Fibroblast of lung (primary cell): Measurements from ENCODE around the gene SH3YL1.

Experiments used
- EZH2 ChIP-seq: IDR thresholded peaks from 2 replicates; pipeline ENCODE4 v1.5.1; 2012; ENCODE audit warnings: low read length, control low read depth, mild to moderate bottlenecking; ENCODE audit errors: missing control alignments
- TF ChIP-seq, protein P1 (sequence below), 2 donors: IDR thresholded peaks in 1 of 2; conservative IDR thresholded peaks in 1 of 2; 1 replicate in 1 of 2; 2 replicates in 1 of 2; pipeline ENCODE4 v1.5.1; 2011 to 2012; ENCODE audit warnings: low read length in 2 of 2, control low read depth in 1 of 2, inconsistent platforms in 1 of 2, low read depth in 1 of 2, mild to moderate bottlenecking in 1 of 2

DNA sequence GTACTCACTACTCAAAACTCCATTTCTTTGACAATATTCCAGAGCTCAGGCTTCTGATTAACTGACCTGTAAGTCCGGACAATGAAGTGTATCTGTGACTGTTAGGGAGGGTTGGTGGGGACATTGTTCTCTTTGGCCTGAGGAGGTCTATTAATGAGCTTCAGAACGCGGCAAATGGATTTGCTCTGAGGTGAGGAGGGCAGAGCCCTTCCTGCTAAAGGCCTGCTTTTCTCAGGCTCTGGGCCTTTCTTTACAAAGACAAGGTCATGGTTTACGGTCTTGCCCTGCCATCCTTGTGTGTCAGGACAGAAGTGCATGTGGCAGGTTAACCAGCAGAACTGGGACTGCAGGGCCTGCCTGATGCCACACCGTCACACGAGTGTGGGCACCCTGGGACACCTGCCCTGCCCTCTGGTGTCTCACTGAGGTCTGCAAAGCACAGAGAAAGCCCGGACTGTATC is 16.8 kb upstream of the SH3YL1 start:
- TF ChIP-seq, protein P1, sequence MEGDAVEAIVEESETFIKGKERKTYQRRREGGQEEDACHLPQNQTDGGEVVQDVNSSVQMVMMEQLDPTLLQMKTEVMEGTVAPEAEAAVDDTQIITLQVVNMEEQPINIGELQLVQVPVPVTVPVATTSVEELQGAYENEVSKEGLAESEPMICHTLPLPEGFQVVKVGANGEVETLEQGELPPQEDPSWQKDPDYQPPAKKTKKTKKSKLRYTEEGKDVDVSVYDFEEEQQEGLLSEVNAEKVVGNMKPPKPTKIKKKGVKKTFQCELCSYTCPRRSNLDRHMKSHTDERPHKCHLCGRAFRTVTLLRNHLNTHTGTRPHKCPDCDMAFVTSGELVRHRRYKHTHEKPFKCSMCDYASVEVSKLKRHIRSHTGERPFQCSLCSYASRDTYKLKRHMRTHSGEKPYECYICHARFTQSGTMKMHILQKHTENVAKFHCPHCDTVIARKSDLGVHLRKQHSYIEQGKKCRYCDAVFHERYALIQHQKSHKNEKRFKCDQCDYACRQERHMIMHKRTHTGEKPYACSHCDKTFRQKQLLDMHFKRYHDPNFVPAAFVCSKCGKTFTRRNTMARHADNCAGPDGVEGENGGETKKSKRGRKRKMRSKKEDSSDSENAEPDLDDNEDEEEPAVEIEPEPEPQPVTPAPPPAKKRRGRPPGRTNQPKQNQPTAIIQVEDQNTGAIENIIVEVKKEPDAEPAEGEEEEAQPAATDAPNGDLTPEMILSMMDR (conservative IDR thresholded peaks at IDR 0.05 in 1 of 2, IDR thresholded peaks at IDR 0.05 in 1 of 2; ENCODE audit: low read depth in 1 of 2, low read length in 2 of 2) = no peak
- TF ChIP-seq EZH2 = no peak
